G401.6 (cell line): ENCODE measurements around the gene PYCR2.
"Not testable (repeated sequence)": the region's sequence is repeated elsewhere in the genome, so short reads cannot be mapped to it uniquely, and the experiment has no call there.

Experiments used
- FAIRE-seq: peaks from 2 replicates; lab custom pipeline; 2012; peaks lifted over from hg19 to GRCh38; lab: Jason Lieb, UNC

PYCR2 gene

GRCh38 chr1:225890346-225891228, 33.5 kb downstream of the PYCR2 start:
- no peak for FAIRE-seq

- FAIRE-seq = no peak
Measured at GRCh38 chr1:225889743-225890142, 34.3 kb downstream of the PYCR2 start.

- FAIRE-seq = no peak
Measured at GRCh38 chr1:225888898-225889601, 35.0 kb downstream of the PYCR2 start, which contains the start of gene LEFTY1. LEFTY1 (minus strand) TSS chr1:225889146; CDS start chr1:225889066, 80 bp downstream.

- no peak for FAIRE-seq
Measured at GRCh38 chr1:225888289-225888897, 35.7 kb downstream of the PYCR2 start.

- FAIRE-seq = not testable (repeated sequence)
Measured at GRCh38 chr1:225887554-225888288, 36.3 kb downstream of the PYCR2 start.

GRCh38 chr1:225887030-225887314, 37.1 kb downstream of the PYCR2 start:
- FAIRE-seq = no peak

- FAIRE-seq = no peak
Measured at GRCh38 chr1:225886159-225887029, 37.7 kb downstream of the PYCR2 start.

GRCh38 chr1:225885336-225885735, 38.7 kb downstream of the PYCR2 start:
- no peak for FAIRE-seq

- FAIRE-seq = no peak
Measured at GRCh38 chr1:225883616-225884265, 40.3 kb downstream of the PYCR2 start.

- no peak for FAIRE-seq
Measured at GRCh38 chr1:225882694-225883615, 41.1 kb downstream of the PYCR2 start.

GRCh38 chr1:225881959-225882693, 41.9 kb downstream of the PYCR2 start, which contains the start of gene TMEM63A:
TMEM63A (minus strand) TSS chr1:225882380; CDS start chr1:225877580, 4,800 bp downstream.
- FAIRE-seq = no peak

GRCh38 chr1:225881081-225881958, 42.7 kb downstream of the PYCR2 start:
- no peak for FAIRE-seq

- FAIRE-seq = no peak
Measured at GRCh38 chr1:225880636-225881035, 43.4 kb downstream of the PYCR2 start.

- no peak for FAIRE-seq
Measured at GRCh38 chr1:225880222-225880588, 43.8 kb downstream of the PYCR2 start.

GRCh38 chr1:225879521-225880221, 44.4 kb downstream of the PYCR2 start:
- no peak for FAIRE-seq

- no peak for FAIRE-seq
Measured at GRCh38 chr1:225878282-225878681, 45.8 kb downstream of the PYCR2 start.

GRCh38 chr1:225877580-225877979, 46.5 kb downstream of the PYCR2 start:
- no peak for FAIRE-seq
